Left ventricle myocardium superior (tissue), 1 donor: Measurements from ENCODE around the gene EPHB1. TPM values are rescaled to one million over a fixed set of nuclear protein-coding genes. Genes with fewer than 3 reads are reported as not detected.

Experiments used
- ATAC-seq: fragments of 200-7000 bp; cut with Tn5 transposase; one replicate; pipeline ENCODE4 v1.9.1; 2020; ENCODE audit warnings: mild to moderate bottlenecking, moderate library complexity
- DNase-seq: peaks from one replicate; pipeline ENCODE4 v3.0.0-alpha.2; 2020
- intact Hi-C: fragments of 100-400 bp; cut with micrococcal nuclease; formaldehyde crosslinking; loops from one replicate; pipeline ENCODE4 v1.11.0; 2022
- total RNA-seq: library from RNA; stranded (reverse); fragmentation: NEBNext Ultra II Directional; extraction: Animal tissue kit (Norgen Biotek cat#: 25700); gene quantifications from one replicate; pipeline ENCODE4 v1.2.1, GENCODE V29; 2021
- donor health status: DM: no; HTN: yes; CAD: no; lungs with severe emphysema.

The EPHB1 gene
- total RNA-seq, 1 donor from 2014 or later, result 1.8 TPM

- intact Hi-C loops, result no loop called here
- ATAC-seq (no peak), DNase-seq (no peak)
Measured at GRCh38 chr3:135268941-135269532, 474.0 kb downstream of the EPHB1 start.

GRCh38 chr3:135271177-135272025 lies 476.3 kb downstream of the EPHB1 start:
- intact Hi-C loops, result no loop called here
- ATAC-seq (no peak), DNase-seq (no peak)

- ATAC-seq, result no peak
- intact Hi-C loops, result no loop called here
- DNase-seq, result no peak
Measured at GRCh38 chr3:135272026-135272669, 477.1 kb downstream of the EPHB1 start.

- ATAC-seq, result no peak
- intact Hi-C loops, result no loop called here
- DNase-seq, result no peak
Measured at GRCh38 chr3:135292162-135292561, 497.1 kb downstream of the EPHB1 start.

GRCh38 chr3:135301670-135302069 lies 506.6 kb downstream of the EPHB1 start:
- ATAC-seq, result no peak
- intact Hi-C loops, result no loop called here
- no peak for DNase-seq

GRCh38 chr3:135304378-135304777 lies 509.3 kb downstream of the EPHB1 start:
- intact Hi-C loops, result no loop called here
- DNase-seq (no peak), ATAC-seq (no peak)

Other genes starting within 250 kb of the EPHB1 start
- gene KY, start 144.2 kb upstream of the EPHB1 start, total RNA-seq, result 20.6 TPM